ENCODE data around the gene IGFALS. TPM values are rescaled to one million over a fixed set of nuclear protein-coding genes. Genes with fewer than 3 reads are reported as not detected.

The IGFALS gene
- total RNA-seq, 4 donors from 2014 or later, result not detected

DNA sequence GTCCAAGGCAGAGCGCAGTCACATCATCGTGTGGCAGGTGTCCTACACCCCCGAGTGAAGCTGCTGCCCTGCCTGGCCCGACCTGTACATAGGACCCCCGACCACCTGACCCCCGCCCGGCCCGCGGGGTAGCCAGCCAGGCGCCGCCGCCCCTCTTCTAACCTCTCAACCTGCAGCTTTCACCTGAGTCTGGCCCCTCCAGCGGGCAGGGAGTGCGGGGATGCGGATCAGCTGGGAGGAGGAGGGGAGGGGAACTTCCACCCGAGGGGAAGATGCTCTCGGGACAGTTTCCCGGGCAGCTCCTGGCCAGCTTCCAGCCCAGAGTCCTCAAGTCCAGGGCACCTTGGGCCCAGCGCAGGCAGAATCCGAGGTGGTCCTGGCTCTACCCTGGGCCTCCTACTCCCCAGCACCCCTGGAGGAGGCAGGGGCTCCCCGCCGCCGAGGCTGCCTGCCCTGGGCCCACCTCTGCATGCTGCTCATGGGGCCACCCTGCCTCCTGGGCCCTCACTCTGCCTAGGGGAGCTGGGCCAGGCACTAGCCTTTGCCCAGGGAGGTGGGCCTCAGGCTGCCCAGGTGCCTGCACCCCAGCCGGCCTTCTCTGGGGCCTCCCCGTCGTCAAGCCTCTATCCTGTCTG lies 24.6 kb downstream of the IGFALS start:
- Histone ChIP-seq H3K27ac (no peak overlapping the region), H3K36me3 (peaks cover 33 to 60% (median 44%) of the 10 kb centered on the region in 3 donors), H3K4me3 (no peak overlapping the region), H3K9me3 (no peaks in the 10 kb centered on the region), H3K4me1 (peaks cover 15 to 64% (median 30%) of the 10 kb centered on the region in 3 donors), H3K27me3 (no peaks in the 10 kb centered on the region)
- TF ChIP-seq, protein P1, sequence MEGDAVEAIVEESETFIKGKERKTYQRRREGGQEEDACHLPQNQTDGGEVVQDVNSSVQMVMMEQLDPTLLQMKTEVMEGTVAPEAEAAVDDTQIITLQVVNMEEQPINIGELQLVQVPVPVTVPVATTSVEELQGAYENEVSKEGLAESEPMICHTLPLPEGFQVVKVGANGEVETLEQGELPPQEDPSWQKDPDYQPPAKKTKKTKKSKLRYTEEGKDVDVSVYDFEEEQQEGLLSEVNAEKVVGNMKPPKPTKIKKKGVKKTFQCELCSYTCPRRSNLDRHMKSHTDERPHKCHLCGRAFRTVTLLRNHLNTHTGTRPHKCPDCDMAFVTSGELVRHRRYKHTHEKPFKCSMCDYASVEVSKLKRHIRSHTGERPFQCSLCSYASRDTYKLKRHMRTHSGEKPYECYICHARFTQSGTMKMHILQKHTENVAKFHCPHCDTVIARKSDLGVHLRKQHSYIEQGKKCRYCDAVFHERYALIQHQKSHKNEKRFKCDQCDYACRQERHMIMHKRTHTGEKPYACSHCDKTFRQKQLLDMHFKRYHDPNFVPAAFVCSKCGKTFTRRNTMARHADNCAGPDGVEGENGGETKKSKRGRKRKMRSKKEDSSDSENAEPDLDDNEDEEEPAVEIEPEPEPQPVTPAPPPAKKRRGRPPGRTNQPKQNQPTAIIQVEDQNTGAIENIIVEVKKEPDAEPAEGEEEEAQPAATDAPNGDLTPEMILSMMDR (IDR thresholded peaks at IDR 0.05), result no peak
- no peak for TF ChIP-seq POLR2A (IDR thresholded peaks at IDR 0.05)
- no peak for DNase-seq
- intact Hi-C loops (cut with DNase I), result no loop called here
- WGBS, 2 donors, result 67 to 73% methylated on average over 2 to 7 of the region's 26 CpGs

DNA sequence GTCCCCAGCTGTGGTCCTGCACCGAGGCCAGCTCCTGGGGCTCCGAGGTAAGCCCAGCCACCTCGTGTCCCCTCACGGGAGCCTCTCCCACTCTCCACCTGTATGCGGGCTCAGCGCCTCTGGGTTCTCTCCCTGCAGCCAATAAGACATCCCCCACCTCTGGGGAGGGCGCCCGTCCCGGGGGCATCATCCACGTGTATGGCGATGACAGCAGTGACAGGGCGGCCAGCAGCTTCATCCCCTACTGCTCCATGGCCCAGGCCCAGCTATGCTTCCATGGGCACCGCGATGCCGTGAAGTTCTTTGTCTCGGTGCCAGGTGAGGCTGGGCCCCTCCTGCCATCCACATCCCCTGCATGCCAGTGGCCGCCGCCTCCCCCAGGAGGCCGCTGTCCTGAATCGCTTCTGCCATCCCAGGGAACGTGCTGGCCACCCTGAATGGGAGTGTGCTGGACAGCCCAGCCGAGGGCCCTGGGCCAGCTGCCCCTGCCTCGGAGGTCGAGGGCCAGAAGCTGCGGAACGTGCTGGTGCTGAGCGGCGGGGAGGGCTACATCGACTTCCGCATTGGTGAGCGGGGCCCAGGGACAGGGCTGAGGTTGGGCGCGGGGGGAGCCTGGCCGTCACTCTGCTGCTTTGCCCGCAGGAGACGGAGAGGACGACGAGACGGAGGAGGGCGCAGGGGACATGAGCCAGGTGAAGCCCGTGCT lies 25.3 kb downstream of the IGFALS start:
- H3K4me3 ChIP-seq, result no peak overlapping the region
- H3K36me3 ChIP-seq, result peaks cover 33 to 67% (median 48%) of the 10 kb centered on the region in 3 donors
- H3K27ac ChIP-seq, result no peak overlapping the region
- H3K27me3 ChIP-seq, result no peaks in the 10 kb centered on the region
- intact Hi-C loops (cut with DNase I), result no loop called here
- H3K4me1 ChIP-seq, result peaks cover 14 to 64% (median 31%) of the 10 kb centered on the region in 3 donors
- 87 to 88% methylated on average over 24 to 30 of the region's 41 CpGs for WGBS, 2 donors
- TF ChIP-seq, protein P1 (IDR thresholded peaks at IDR 0.05), result no peak
- TF ChIP-seq POLR2A (IDR thresholded peaks at IDR 0.05), result no peak
- no peak for DNase-seq
- H3K9me3 ChIP-seq, result no peaks in the 10 kb centered on the region

DNA sequence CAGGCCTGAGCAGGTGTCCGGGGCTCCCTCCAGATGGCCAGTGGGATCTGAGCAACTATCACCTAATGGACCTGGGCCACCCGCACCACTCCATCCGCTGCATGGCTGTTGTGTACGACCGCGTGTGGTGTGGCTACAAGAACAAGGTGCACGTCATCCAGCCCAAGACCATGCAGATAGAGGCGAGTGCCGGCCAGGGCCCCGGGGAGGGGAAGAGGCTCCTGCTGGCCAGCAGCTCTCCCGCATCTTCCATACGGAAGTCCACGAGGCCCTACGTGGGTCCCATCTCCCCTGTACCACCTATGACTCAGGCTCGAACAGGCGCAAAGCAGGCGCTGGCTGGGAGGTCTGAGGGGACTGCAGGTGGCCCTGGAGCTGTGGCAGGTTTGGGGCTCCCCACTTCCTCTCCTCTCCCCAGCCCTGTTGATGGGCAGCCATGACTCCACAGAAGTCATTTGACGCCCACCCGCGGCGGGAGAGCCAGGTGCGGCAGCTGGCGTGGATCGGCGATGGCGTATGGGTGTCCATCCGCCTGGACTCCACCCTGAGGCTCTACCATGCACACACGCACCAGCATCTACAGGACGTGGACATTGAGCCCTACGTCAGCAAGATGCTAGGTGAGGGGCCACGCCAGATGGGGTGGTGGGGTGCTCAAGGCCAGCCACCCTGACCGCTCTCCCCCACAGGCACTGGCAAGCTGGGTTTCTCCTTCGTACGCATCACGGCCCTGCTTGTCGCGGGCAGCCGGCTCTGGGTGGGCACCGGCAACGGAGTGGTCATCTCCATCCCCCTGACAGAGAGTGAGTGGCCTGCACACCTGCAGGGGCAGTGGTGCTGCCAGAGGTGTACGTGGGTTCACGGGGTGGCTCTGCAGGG lies 26.1 kb downstream of the IGFALS start:
- TF ChIP-seq, protein P1 (IDR thresholded peaks at IDR 0.05), result no peak
- no peak for TF ChIP-seq POLR2A (IDR thresholded peaks at IDR 0.05)
- Histone ChIP-seq H3K9me3 (no peaks in the 10 kb centered on the region), H3K4me1 (peaks cover 14 to 64% (median 31%) of the 10 kb centered on the region in 3 donors), H3K36me3 (peaks cover 35 to 75% (median 56%) of the 10 kb centered on the region in 3 donors), H3K4me3 (no peak overlapping the region), H3K27ac (no peak overlapping the region), H3K27me3 (no peaks in the 10 kb centered on the region)
- DNase-seq, result no peak
- intact Hi-C loops (cut with DNase I), result no loop called here
- WGBS, 2 donors, result 90 to 100% methylated on average over 2 to 4 of the region's 42 CpGs

DNA sequence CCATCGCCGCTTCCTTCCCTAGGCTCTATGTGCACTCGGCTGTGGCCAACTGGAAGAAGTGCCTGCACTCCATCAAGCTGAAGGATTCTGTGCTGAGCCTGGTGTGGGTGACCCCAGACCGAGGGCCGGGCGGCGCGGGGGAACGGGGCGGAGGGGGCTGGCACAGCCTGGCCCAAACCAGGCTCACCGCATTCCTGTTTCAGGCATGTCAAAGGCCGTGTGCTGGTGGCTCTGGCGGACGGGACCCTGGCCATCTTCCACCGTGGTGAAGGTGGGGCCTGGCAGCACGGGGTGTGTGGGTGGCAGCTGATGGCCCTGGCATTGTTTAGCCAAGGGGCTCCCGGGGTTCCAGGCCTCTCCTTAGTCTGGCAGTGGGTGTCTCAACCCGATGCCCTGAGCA lies 26.8 kb downstream of the IGFALS start:
- Histone ChIP-seq H3K4me3 (no peak overlapping the region), H3K27ac (no peak overlapping the region), H3K27me3 (no peaks in the 10 kb centered on the region), H3K9me3 (no peaks in the 10 kb centered on the region), H3K36me3 (peaks cover 37 to 82% (median 59%) of the 10 kb centered on the region in 3 donors), H3K4me1 (peaks cover 14 to 57% (median 24%) of the 10 kb centered on the region in 3 donors)
- intact Hi-C loops (cut with DNase I), result no loop called here
- WGBS, 2 donors, result 60% methylated on average over 1 of the region's 18 CpGs; no CpG with 5 or more reads in 1 of the 2 donors
- no peak for DNase-seq
- no peak for TF ChIP-seq POLR2A (IDR thresholded peaks at IDR 0.05)
- TF ChIP-seq, protein P1 (IDR thresholded peaks at IDR 0.05), result no peak

All from esophagus squamous epithelium (tissue), 5 donors.